HEK293 (cell line): Measurements from ENCODE around the gene FAH.

ENCODE experiments used
- CTCF ChIA-PET: fragments of 350-600 bp; formaldehyde crosslinking; extraction: SDS; loops from one replicate; lab custom pipeline; 2021; ENCODE audit warnings: antibody characterized with exemption; lab: Yijun Ruan, JAX
- POLR2A ChIA-PET: fragments of 300-600 bp; formaldehyde crosslinking; extraction: SDS; loops from one replicate; lab custom pipeline; 2020; ENCODE audit warnings: antibody characterized with exemption, inconsistent platforms; lab: Yijun Ruan, JAX
- H3K27ac ChIP-seq: fragments of 200-500 bp; sonication (Bioruptor generic); 2 replicates; pipeline ENCODE4 v1.5.1; 2014; ENCODE audit warnings: low read depth, low read length, control low read depth, inconsistent platforms; ENCODE audit errors: extremely low read depth
- H3K36me3 ChIP-seq, 2 experiments: fragments of 200-500 bp in 1 of 2; sonication (Bioruptor generic) in 1 of 2; 1 replicate in 1 of 2; 2 replicates in 1 of 2; pipeline ENCODE4 v1.5.1; 2014 to 2017; ENCODE audit warnings: inconsistent platforms in 2 of 2, low read length in 2 of 2; ENCODE audit not compliant: control insufficient read depth in 2 of 2, insufficient read depth in 1 of 2
- H3K4me1 ChIP-seq: fragments of 200-500 bp; sonication (Bioruptor generic); 2 replicates; pipeline ENCODE4 v1.5.1; 2014; ENCODE audit warnings: mild to moderate bottlenecking, low read length, inconsistent platforms; ENCODE audit not compliant: control insufficient read depth, insufficient read depth
- H3K4me3 ChIP-seq: 2 replicates; pipeline ENCODE4 v1.5.1; 2011; ENCODE audit warnings: low read depth, mild to moderate bottlenecking, control low read depth, low read length, moderate library complexity
- H3K9me3 ChIP-seq: fragments of 200-500 bp; sonication (Bioruptor generic); 2 replicates; pipeline ENCODE4 v1.5.1; 2014; ENCODE audit warnings: low read depth, low read length, inconsistent platforms; ENCODE audit not compliant: control insufficient read depth, insufficient read depth
- ATF2 ChIP-seq: fragments of 450-650 bp; formaldehyde crosslinking; IDR thresholded peaks from 2 replicates; pipeline ENCODE4 v1.5.1; 2016; ENCODE audit warnings: missing biosample characterization, missing genetic modification characterization, low read depth
- BCL11A ChIP-seq: fragments of 450-650 bp; formaldehyde crosslinking; IDR thresholded peaks from 2 replicates; pipeline ENCODE4 v1.5.1; 2016; ENCODE audit warnings: low read depth, missing biosample characterization, missing genetic modification characterization
- BCL11B ChIP-seq: fragments of 450-650 bp; formaldehyde crosslinking; IDR thresholded peaks from 2 replicates; pipeline ENCODE4 v1.5.1; 2016; ENCODE audit warnings: low read depth, missing biosample characterization, missing genetic modification characterization
- RBAK ChIP-seq: fragments of 450-650 bp; formaldehyde crosslinking; IDR thresholded peaks from 2 replicates; pipeline ENCODE4 v1.5.1; 2016; ENCODE audit warnings: missing biosample characterization, missing genetic modification characterization
- SETDB1 ChIP-seq: IDR thresholded peaks from one replicate; pipeline ENCODE4 v1.6.1; 2017; ENCODE audit warnings: mild to moderate bottlenecking, low read length, moderate library complexity, mixed read lengths; ENCODE audit not compliant: insufficient read length
- YY2 ChIP-seq: fragments of 450-650 bp; formaldehyde crosslinking; IDR thresholded peaks from 2 replicates; pipeline ENCODE4 v1.5.1; 2016; ENCODE audit warnings: missing biosample characterization, missing genetic modification characterization
- ZBTB11 ChIP-seq: fragments of 450-650 bp; formaldehyde crosslinking; conservative IDR thresholded peaks from 2 replicates; pipeline ENCODE4 v1.5.1; 2016; ENCODE audit warnings: low read depth, missing biosample characterization, missing genetic modification characterization
- ZEB2 ChIP-seq: fragments of 450-650 bp; formaldehyde crosslinking; IDR thresholded peaks from 2 replicates; pipeline ENCODE4 v1.5.1; 2016; ENCODE audit warnings: missing biosample characterization, missing genetic modification characterization
- ZNF148 ChIP-seq: fragments of 450-650 bp; formaldehyde crosslinking; IDR thresholded peaks from 2 replicates; pipeline ENCODE4 v1.5.0; 2017; ENCODE audit warnings: missing biosample characterization, missing genetic modification characterization, borderline replicate concordance
- ZNF202 ChIP-seq: fragments of 450-650 bp; formaldehyde crosslinking; IDR thresholded peaks from 2 replicates; pipeline ENCODE4 v1.5.1; 2016; ENCODE audit warnings: missing biosample characterization, missing genetic modification characterization, borderline replicate concordance
- ZNF335 ChIP-seq: fragments of 450-650 bp; formaldehyde crosslinking; conservative IDR thresholded peaks from 2 replicates; pipeline ENCODE4 v1.5.1; 2016; ENCODE audit warnings: missing biosample characterization, missing genetic modification characterization
- ZNF433 ChIP-seq: fragments of 450-650 bp; formaldehyde crosslinking; IDR thresholded peaks from 2 replicates; pipeline ENCODE4 v1.5.1; 2016; ENCODE audit warnings: missing biosample characterization, missing genetic modification characterization, low read depth
- ZNF544 ChIP-seq: fragments of 450-650 bp; formaldehyde crosslinking; IDR thresholded peaks from 2 replicates; pipeline ENCODE4 v1.5.0; 2017; ENCODE audit warnings: missing biosample characterization, missing genetic modification characterization
- ZNF600 ChIP-seq: fragments of 450-650 bp; formaldehyde crosslinking; IDR thresholded peaks from 2 replicates; pipeline ENCODE4 v1.5.1; 2016; ENCODE audit warnings: missing biosample characterization, missing genetic modification characterization
- ZNF624 ChIP-seq: fragments of 450-650 bp; formaldehyde crosslinking; IDR thresholded peaks from 2 replicates; pipeline ENCODE4 v1.5.1; 2017; ENCODE audit warnings: missing biosample characterization, missing genetic modification characterization
- ZNF658 ChIP-seq: fragments of 450-650 bp; formaldehyde crosslinking; IDR thresholded peaks from 2 replicates; pipeline ENCODE4; 2016; ENCODE audit warnings: missing biosample characterization, missing genetic modification characterization
- ZNF677 ChIP-seq: fragments of 450-650 bp; IDR thresholded peaks from 2 replicates; pipeline ENCODE4 v1.5.0; 2018; ENCODE audit warnings: missing biosample characterization, mild to moderate bottlenecking, missing genetic modification characterization, moderate library complexity
- ZNF768 ChIP-seq: fragments of 450-650 bp; formaldehyde crosslinking; IDR thresholded peaks from 2 replicates; pipeline ENCODE4 v1.5.1; 2018; ENCODE audit warnings: missing biosample characterization, mild to moderate bottlenecking, missing genetic modification characterization
- ZNF830 ChIP-seq: fragments of 450-650 bp; IDR thresholded peaks from 2 replicates; pipeline ENCODE4 v1.5.0; 2018; ENCODE audit warnings: missing biosample characterization, missing genetic modification characterization, low read depth, mild to moderate bottlenecking, moderate library complexity

FAH gene

GRCh38 chr15:80202016-80202315 lies 49.2 kb downstream of the FAH start (continued):
- no peak for TF ChIP-seq ZBTB11 (tag by site-specific recombination)
- TF ChIP-seq, all 188 proteins: peak for 0

- POLR2A ChIA-PET = no interaction called here
- Histone ChIP-seq H3K36me3 (no peaks in the 10 kb centered on the region), H3K9me3 (no peaks in the 10 kb centered on the region), H3K4me1 (no peaks in the 10 kb centered on the region), H3K27ac (no peak overlapping the region), H3K4me3 (no peak overlapping the region)
- CTCF ChIA-PET = interaction anchor here (0.6 to 1.5 kb wide), 4 partner anchors 12 to 108 kb away, joined by 3 to 4 read pairs (median 3); no protein-coding TSS in a partner anchor
- TF ChIP-seq ZNF335 = peak; percentile 52
- TF ChIP-seq ZNF433 = no peak
- TF ChIP-seq ZNF658 = no peak
- TF ChIP-seq ZNF148 (tag by site-specific recombination) = no peak
- no peak for TF ChIP-seq ZNF624 (tag by site-specific recombination)
- TF ChIP-seq SETDB1 = no peak
- TF ChIP-seq ATF2 = no peak
- peak; percentile 47; the same call in 1 of the 2 replicates for TF ChIP-seq ZNF600 (tag by site-specific recombination)
- TF ChIP-seq YY2 = no peak
- TF ChIP-seq ZNF202 = no peak
- no peak for TF ChIP-seq BCL11B (tag by site-specific recombination)
- TF ChIP-seq BCL11A (tag by site-specific recombination) = no peak
- TF ChIP-seq ZNF830 (tag by site-specific recombination) = no peak
- no peak for TF ChIP-seq ZEB2 (tag by site-specific recombination)
- no peak for TF ChIP-seq ZNF544 (tag by site-specific recombination)
- peak; percentile 65; the same call in 1 of the 2 replicates for TF ChIP-seq ZNF677 (tag by site-specific recombination)
- TF ChIP-seq ZNF768 (tag by site-specific recombination) = no peak
- no peak for TF ChIP-seq RBAK (tag by site-specific recombination)
Observed at GRCh38 chr15:80202641-80203360, 50.0 kb downstream of the FAH start.
